ENCODE data around the gene R3HDML. TPM values are rescaled to one million over a fixed set of nuclear protein-coding genes. Genes with fewer than 3 reads are reported as not detected.

The R3HDML gene
- total and polyA plus RNA-seq, 2 donors: 0.05 TPM; not detected in 1

GRCh38 chr20:44392776-44393607 lies 56.1 kb downstream of the R3HDML start:
- no peak for DNase-seq (ENCODE audit: low read depth in 6 of 9, low spot score in 9 of 9)

DNA sequence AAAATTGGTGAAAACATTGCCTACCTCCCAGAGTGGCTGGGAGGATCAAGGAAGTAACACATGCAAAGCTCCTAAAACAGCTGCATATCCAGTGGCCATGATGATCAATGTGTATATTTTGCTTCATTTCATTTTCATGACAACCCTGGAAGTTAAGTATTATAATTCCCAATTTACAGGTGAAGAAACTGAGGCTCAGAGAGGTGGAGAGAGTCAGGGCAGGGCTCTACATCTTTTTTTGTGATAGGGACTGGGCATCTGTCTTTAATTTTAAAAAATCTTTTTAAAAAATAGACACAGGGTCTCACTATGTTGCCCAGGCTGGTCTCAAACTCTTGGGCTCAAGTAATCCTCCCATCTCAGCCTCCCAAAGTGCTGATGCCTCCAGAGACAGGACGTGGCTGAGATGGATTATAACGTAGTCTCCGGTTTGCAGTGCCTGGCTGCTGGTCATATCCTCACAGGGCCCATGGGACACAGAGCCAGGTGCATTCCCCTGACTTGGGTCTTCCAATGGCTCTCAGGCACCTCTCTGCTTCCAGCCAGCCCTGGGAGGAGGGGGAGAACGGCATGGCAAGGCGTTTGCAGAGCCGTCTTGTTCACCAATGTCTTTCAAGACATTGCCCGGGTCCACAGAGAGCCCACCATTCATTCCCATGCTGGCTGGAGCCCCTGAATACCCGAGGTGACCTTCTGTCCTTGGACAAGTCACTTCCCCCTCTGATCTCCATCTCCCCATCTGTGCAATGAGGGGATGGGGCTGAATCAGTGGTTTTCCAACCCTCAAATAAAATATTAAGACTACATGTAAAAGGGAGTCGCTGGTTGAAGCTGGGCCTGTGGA lies 57.0 kb downstream of the R3HDML start:
- peak overlapping the region in 1 of 2 donors; percentile 30 for H3K27ac ChIP-seq (ENCODE audit: low read depth in 1 of 2, low read length in 1 of 2)
- no peak for DNase-seq (ENCODE audit: low read depth in 6 of 9, low spot score in 9 of 9)
- no peaks in the 10 kb centered on the region for H3K36me3 ChIP-seq (ENCODE audit: control insufficient read depth in 2 of 2, insufficient read depth in 2 of 2, low read length in 1 of 2)
- no peak overlapping the region for H3K4me3 ChIP-seq (ENCODE audit: low read length in 2 of 2)
- no peaks in the 10 kb centered on the region for H3K9me3 ChIP-seq (ENCODE audit: control insufficient read depth in 2 of 2, insufficient read depth in 1 of 2, low read length in 1 of 2)
- no peaks in the 10 kb centered on the region for H3K4me1 ChIP-seq (ENCODE audit: control insufficient read depth in 2 of 2, insufficient read depth in 2 of 2, low read length in 2 of 2)
- WGBS: 92% methylated on average over 9 of the region's 9 CpGs
- H3K27me3 ChIP-seq (ENCODE audit: control insufficient read depth in 2 of 2, insufficient read depth in 1 of 2, low read length in 1 of 2): peaks cover 0 to 30% of the 10 kb centered on the region in 2 donors

More at GRCh38 chr20:44392776-44393607, 56.1 kb downstream of the R3HDML start:
- WGBS: 88% methylated on average over 5 of the region's 5 CpGs
- Histone ChIP-seq H3K4me3 (ENCODE audit: low read length in 2 of 2) (no peak overlapping the region), H3K9me3 (ENCODE audit: control insufficient read depth in 2 of 2, insufficient read depth in 1 of 2, low read length in 1 of 2) (no peaks in the 10 kb centered on the region), H3K27me3 (ENCODE audit: control insufficient read depth in 2 of 2, insufficient read depth in 1 of 2, low read length in 1 of 2) (peaks cover 0 to 33% of the 10 kb centered on the region in 2 donors), H3K36me3 (ENCODE audit: control insufficient read depth in 2 of 2, insufficient read depth in 2 of 2, low read length in 1 of 2) (no peaks in the 10 kb centered on the region), H3K4me1 (ENCODE audit: control insufficient read depth in 2 of 2, insufficient read depth in 2 of 2, low read length in 2 of 2) (no peaks in the 10 kb centered on the region), H3K27ac (ENCODE audit: low read depth in 1 of 2, low read length in 1 of 2) (no peak overlapping the region)

- Histone ChIP-seq H3K4me3 (ENCODE audit: low read length in 2 of 2) (no peak overlapping the region), H3K27me3 (ENCODE audit: control insufficient read depth in 2 of 2, insufficient read depth in 1 of 2, low read length in 1 of 2) (peaks cover 0 to 28% of the 10 kb centered on the region in 2 donors), H3K9me3 (ENCODE audit: control insufficient read depth in 2 of 2, insufficient read depth in 1 of 2, low read length in 1 of 2) (no peaks in the 10 kb centered on the region), H3K27ac (ENCODE audit: low read depth in 1 of 2, low read length in 1 of 2) (peak overlapping the region in 1 of 2 donors; percentile 30), H3K4me1 (ENCODE audit: control insufficient read depth in 2 of 2, insufficient read depth in 2 of 2, low read length in 2 of 2) (no peaks in the 10 kb centered on the region), H3K36me3 (ENCODE audit: control insufficient read depth in 2 of 2, insufficient read depth in 2 of 2, low read length in 1 of 2) (no peaks in the 10 kb centered on the region)
- DNase-seq (ENCODE audit: low read depth in 6 of 9, low spot score in 9 of 9): no peak
- WGBS: 96% methylated on average over 2 of the region's 2 CpGs
Measured at GRCh38 chr20:44394452-44394701, 57.5 kb downstream of the R3HDML start.

DNA sequence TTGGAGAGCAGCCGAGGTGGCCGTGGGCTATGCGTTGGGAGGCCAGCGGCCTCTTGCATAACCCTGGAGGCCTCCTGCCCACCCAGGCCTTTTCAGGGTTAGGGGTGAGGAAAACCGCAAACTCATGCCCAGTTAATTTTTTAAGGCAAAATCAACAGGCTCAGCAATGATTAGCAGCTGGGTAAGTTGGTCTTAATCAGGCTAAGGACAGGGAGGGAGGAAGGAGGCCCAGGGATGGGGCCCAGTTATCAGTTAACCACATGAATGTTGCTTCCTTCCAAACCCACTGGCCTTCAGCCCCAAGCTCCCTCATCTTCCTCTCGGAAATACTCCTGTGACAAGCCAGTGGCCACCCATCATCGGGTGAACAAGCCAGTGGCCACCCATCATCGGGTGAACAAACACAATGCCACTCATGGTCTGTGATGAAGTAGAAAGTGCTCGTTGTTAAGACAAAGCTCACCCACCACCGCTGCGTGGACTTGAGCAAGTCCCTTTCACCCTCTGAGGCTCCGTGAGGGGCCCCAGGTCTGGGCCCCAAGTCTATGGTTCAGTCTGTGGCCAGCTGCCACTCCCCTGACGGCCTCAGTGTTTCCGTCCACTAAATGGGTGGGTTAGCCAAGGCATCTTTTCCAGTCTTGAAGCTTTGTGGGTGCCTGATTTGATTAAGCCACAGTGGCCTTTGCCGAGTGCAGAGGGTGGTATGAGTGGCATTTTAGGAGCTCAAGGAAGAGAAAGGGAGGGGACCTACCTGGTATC lies 58.0 kb downstream of the R3HDML start:
- Histone ChIP-seq H3K4me1 (ENCODE audit: control insufficient read depth in 2 of 2, insufficient read depth in 2 of 2, low read length in 2 of 2) (no peaks in the 10 kb centered on the region), H3K9me3 (ENCODE audit: control insufficient read depth in 2 of 2, insufficient read depth in 1 of 2, low read length in 1 of 2) (no peaks in the 10 kb centered on the region), H3K4me3 (ENCODE audit: low read length in 2 of 2) (no peak overlapping the region), H3K27ac (ENCODE audit: low read depth in 1 of 2, low read length in 1 of 2) (no peak overlapping the region), H3K27me3 (ENCODE audit: control insufficient read depth in 2 of 2, insufficient read depth in 1 of 2, low read length in 1 of 2) (peaks cover 0 to 25% of the 10 kb centered on the region in 2 donors), H3K36me3 (ENCODE audit: control insufficient read depth in 2 of 2, insufficient read depth in 2 of 2, low read length in 1 of 2) (no peaks in the 10 kb centered on the region)
- WGBS: 84% methylated on average over 15 of the region's 15 CpGs
- no peak for DNase-seq (ENCODE audit: low read depth in 6 of 9, low spot score in 9 of 9)

- no peak overlapping the region for H3K4me3 ChIP-seq (ENCODE audit: low read length in 2 of 2)
- H3K27ac ChIP-seq (ENCODE audit: low read depth in 1 of 2, low read length in 1 of 2): no peak overlapping the region
- DNase-seq (ENCODE audit: low read depth in 6 of 9, low spot score in 9 of 9): no peak
- H3K27me3 ChIP-seq (ENCODE audit: control insufficient read depth in 2 of 2, insufficient read depth in 1 of 2, low read length in 1 of 2): peaks cover 0 to 22% of the 10 kb centered on the region in 2 donors
- H3K4me1 ChIP-seq (ENCODE audit: control insufficient read depth in 2 of 2, insufficient read depth in 2 of 2, low read length in 2 of 2): no peaks in the 10 kb centered on the region
- no peaks in the 10 kb centered on the region for H3K36me3 ChIP-seq (ENCODE audit: control insufficient read depth in 2 of 2, insufficient read depth in 2 of 2, low read length in 1 of 2)
- no peaks in the 10 kb centered on the region for H3K9me3 ChIP-seq (ENCODE audit: control insufficient read depth in 2 of 2, insufficient read depth in 1 of 2, low read length in 1 of 2)
- WGBS: 82% methylated on average over 11 of the region's 11 CpGs
Measured at GRCh38 chr20:44395461-44396340, 58.9 kb downstream of the R3HDML start.

DNA sequence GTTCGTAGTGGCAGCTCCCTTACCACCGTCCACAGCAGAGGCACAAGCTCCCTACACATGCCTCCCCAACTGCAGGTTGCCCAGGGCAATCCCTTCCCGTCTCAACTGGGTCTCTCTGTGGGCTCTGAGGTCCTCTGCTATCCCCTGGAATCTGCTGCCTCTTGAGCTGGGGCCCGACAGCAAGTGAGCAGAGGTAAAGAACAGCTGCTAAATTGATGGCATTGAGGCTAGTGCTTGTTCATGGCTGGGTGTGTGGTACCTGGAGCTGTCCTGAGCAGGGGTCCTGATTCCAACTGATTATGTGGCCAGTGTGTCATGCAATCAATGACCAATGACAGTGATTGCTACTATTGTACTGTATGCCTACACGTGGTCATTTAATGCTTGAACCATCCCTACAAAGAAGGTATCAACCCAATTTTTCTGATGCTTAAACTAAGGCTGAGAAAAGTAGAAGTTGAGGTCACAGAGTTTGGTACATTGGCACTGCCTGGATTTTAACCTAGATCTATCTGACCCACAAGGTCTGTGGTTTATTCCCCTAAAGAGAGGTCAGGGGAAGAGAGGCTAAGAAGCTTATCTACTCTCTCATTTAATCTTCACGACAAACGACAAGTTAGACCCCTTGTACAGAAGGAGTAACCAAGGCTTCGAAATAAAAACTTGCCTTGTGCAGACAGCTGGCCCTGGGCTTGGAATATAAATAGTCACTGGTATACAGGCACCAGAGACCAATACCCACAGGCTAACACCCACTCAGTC lies 59.7 kb downstream of the R3HDML start:
- no peak for DNase-seq (ENCODE audit: low read depth in 6 of 9, low spot score in 9 of 9)
- Histone ChIP-seq H3K27ac (ENCODE audit: low read depth in 1 of 2, low read length in 1 of 2) (no peak overlapping the region), H3K36me3 (ENCODE audit: control insufficient read depth in 2 of 2, insufficient read depth in 2 of 2, low read length in 1 of 2) (no peaks in the 10 kb centered on the region), H3K27me3 (ENCODE audit: control insufficient read depth in 2 of 2, insufficient read depth in 1 of 2, low read length in 1 of 2) (peaks cover 0 to 22% of the 10 kb centered on the region in 2 donors), H3K4me1 (ENCODE audit: control insufficient read depth in 2 of 2, insufficient read depth in 2 of 2, low read length in 2 of 2) (no peaks in the 10 kb centered on the region), H3K9me3 (ENCODE audit: control insufficient read depth in 2 of 2, insufficient read depth in 1 of 2, low read length in 1 of 2) (no peaks in the 10 kb centered on the region), H3K4me3 (ENCODE audit: low read length in 2 of 2) (no peak overlapping the region)
- 71% methylated on average over 8 of the region's 8 CpGs for WGBS

DNA sequence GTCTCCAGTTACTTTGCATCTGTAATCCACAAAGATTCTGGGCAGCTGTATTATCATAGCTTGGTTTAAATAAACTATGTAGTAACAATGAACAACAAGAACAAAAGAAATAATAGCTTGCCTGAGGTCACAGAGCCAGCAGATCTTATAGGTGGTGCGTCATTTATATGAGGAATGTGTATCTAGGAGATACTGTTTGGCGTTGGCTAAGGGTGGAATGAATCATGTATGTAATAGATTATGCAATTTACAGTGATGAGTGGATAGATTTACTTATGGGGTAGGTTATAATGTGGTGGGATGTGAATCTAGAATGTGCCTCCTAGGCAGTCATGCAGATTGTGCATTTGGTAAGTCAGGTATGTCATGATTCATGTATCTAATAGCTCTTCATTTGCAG lies 61.5 kb downstream of the R3HDML start:
- Histone ChIP-seq H3K36me3 (ENCODE audit: control insufficient read depth in 2 of 2, insufficient read depth in 2 of 2, low read length in 1 of 2) (no peaks in the 10 kb centered on the region), H3K4me3 (ENCODE audit: low read length in 2 of 2) (no peak overlapping the region), H3K9me3 (ENCODE audit: control insufficient read depth in 2 of 2, insufficient read depth in 1 of 2, low read length in 1 of 2) (no peaks in the 10 kb centered on the region), H3K27ac (ENCODE audit: low read depth in 1 of 2, low read length in 1 of 2) (no peak overlapping the region), H3K27me3 (ENCODE audit: control insufficient read depth in 2 of 2, insufficient read depth in 1 of 2, low read length in 1 of 2) (peaks cover 0 to 21% of the 10 kb centered on the region in 2 donors), H3K4me1 (ENCODE audit: control insufficient read depth in 2 of 2, insufficient read depth in 2 of 2, low read length in 2 of 2) (no peaks in the 10 kb centered on the region)
- no peak for DNase-seq (ENCODE audit: low read depth in 6 of 9, low spot score in 9 of 9)
- WGBS: 96% methylated on average over 2 of the region's 2 CpGs

GRCh38 chr20:44399446-44399845 lies 62.6 kb downstream of the R3HDML start:
- H3K27me3 ChIP-seq (ENCODE audit: control insufficient read depth in 2 of 2, insufficient read depth in 1 of 2, low read length in 1 of 2): peaks cover 0 to 21% of the 10 kb centered on the region in 2 donors
- no peaks in the 10 kb centered on the region for H3K9me3 ChIP-seq (ENCODE audit: control insufficient read depth in 2 of 2, insufficient read depth in 1 of 2, low read length in 1 of 2)
- 92% methylated on average over 3 of the region's 3 CpGs for WGBS
- H3K27ac ChIP-seq (ENCODE audit: low read depth in 1 of 2, low read length in 1 of 2): no peak overlapping the region
- H3K4me1 ChIP-seq (ENCODE audit: control insufficient read depth in 2 of 2, insufficient read depth in 2 of 2, low read length in 2 of 2): no peaks in the 10 kb centered on the region
- no peak overlapping the region for H3K4me3 ChIP-seq (ENCODE audit: low read length in 2 of 2)
- H3K36me3 ChIP-seq (ENCODE audit: control insufficient read depth in 2 of 2, insufficient read depth in 2 of 2, low read length in 1 of 2): no peaks in the 10 kb centered on the region
- no peak for DNase-seq (ENCODE audit: low read depth in 6 of 9, low spot score in 9 of 9)
